ENCODE results near the gene RRAGD. TPM values are rescaled to one million over a fixed set of nuclear protein-coding genes. Genes with fewer than 3 reads are reported as not detected.

Gene RRAGD
- polyA plus RNA-seq, 1 of the 3 experiments (the other 2 are of a cell fraction) = 0.07 TPM

GRCh38 chr6:89439014-89439413 lies 26.9 kb upstream of the RRAGD start:
- H3K9me3 ChIP-seq = no peaks in the 10 kb centered on the region
- H3K27me3 ChIP-seq (ENCODE audit: insufficient read depth) = no peaks in the 10 kb centered on the region
- POLR2A ChIA-PET = no interaction called here
- H3K9ac ChIP-seq = no peak overlapping the region
- H4K20me1 ChIP-seq (ENCODE audit: insufficient read depth) = no peaks in the 10 kb centered on the region
- H3F3A ChIP-seq (replicated peaks; ENCODE audit: insufficient read depth) = no peaks in the 10 kb centered on the region
- H3K9me2 ChIP-seq = no peaks in the 10 kb centered on the region
- CTCF ChIA-PET = no interaction called here
- no peak for TF ChIP-seq EZH2phosphoT487 (IDR thresholded peaks at IDR 0.05; ENCODE audit: borderline replicate concordance, low read depth)
- TF ChIP-seq GATA2 (CRISPR knock-in tag; IDR thresholded peaks at IDR 0.05) = no peak
- TF ChIP-seq RFX5 (IDR thresholded peaks at IDR 0.05; ENCODE audit: low read length) = no peak
- no peak for TF ChIP-seq TEAD4 (IDR thresholded peaks at IDR 0.05; ENCODE audit: borderline replicate concordance, insufficient read depth)
- no peak for TF ChIP-seq RCOR1 (IDR thresholded peaks at IDR 0.05; ENCODE audit: low read length)
- no peak for TF ChIP-seq USF1 (IDR thresholded peaks at IDR 0.05; ENCODE audit: borderline replicate concordance, low read depth)
- no peak for TF ChIP-seq FOXJ3 (CRISPR knock-in tag; IDR thresholded peaks at IDR 0.05)
- TF ChIP-seq YY1 (IDR thresholded peaks at IDR 0.05; ENCODE audit: low read depth) = no peak
- no peak for TF ChIP-seq USF2 (IDR thresholded peaks at IDR 0.05; ENCODE audit: borderline replicate concordance, low read depth, low read length)
- TF ChIP-seq FOXM1 (IDR thresholded peaks at IDR 0.05; ENCODE audit: low read depth) = no peak
- TF ChIP-seq NFIC (IDR thresholded peaks at IDR 0.05; ENCODE audit: borderline replicate concordance) = no peak
- TF ChIP-seq ELF1 (IDR thresholded peaks at IDR 0.05) = no peak
- no peak for TF ChIP-seq SMC3 (IDR thresholded peaks at IDR 0.05; ENCODE audit: low read depth, low read length)
- TF ChIP-seq MAX (IDR thresholded peaks at IDR 0.05; ENCODE audit: low read depth) = no peak
- no peak for TF ChIP-seq RXRA (IDR thresholded peaks at IDR 0.05; ENCODE audit: borderline replicate concordance, low read depth)
- TF ChIP-seq GABPA (IDR thresholded peaks at IDR 0.05; ENCODE audit: low read depth) = no peak
- no peak for TF ChIP-seq REST (IDR thresholded peaks at IDR 0.05; ENCODE audit: low read depth, low read length)
- TF ChIP-seq TCF12 (IDR thresholded peaks at IDR 0.05) = no peak
- TF ChIP-seq MXI1 (IDR thresholded peaks at IDR 0.05; ENCODE audit: low read depth, low read length) = no peak
- no peak overlapping the region for H3K4me2 ChIP-seq
- peaks cover 0 to 9% of the 10 kb centered on the region in 2 experiments; a peak in 1 of 4 replicates for H3K4me1 ChIP-seq (ENCODE audit: control insufficient read depth in 1 of 2, insufficient read depth in 2 of 2, low read depth in 1 of 2, low read length in 1 of 2)
- no peak overlapping the region for H2AFZ ChIP-seq (ENCODE audit: low read depth)
- no peaks in the 10 kb centered on the region for H3K36me3 ChIP-seq (replicated peaks in 1 of 2; ENCODE audit: control insufficient read depth in 1 of 2, insufficient read depth in 2 of 2, low read length in 1 of 2)
- DNase-seq = no peak
- WGBS (ENCODE audit: low lambda C conversion rate) = 83% methylated on average over 2 of the region's 2 CpGs
- no peak overlapping the region for H3K27ac ChIP-seq (ENCODE audit: low read depth in 2 of 2, low read length in 1 of 2)
- H3K79me2 ChIP-seq (ENCODE audit: insufficient read depth) = no peaks in the 10 kb centered on the region
- H3K4me3 ChIP-seq (ENCODE audit: low read depth in 2 of 2, low read length in 1 of 2) = no peak overlapping the region
